Gastrocnemius medialis (tissue), 4 donors: ENCODE measurements around the gene MACROD2.

Experiments
- POLR2A ChIP-seq, 2 donors: fragments of 450-650 bp; IDR thresholded peaks; one replicate each; pipeline ENCODE4 v1.6.1; 2017; ENCODE audit warnings: antibody characterized with exemption in 2 of 2, mild to moderate bottlenecking in 2 of 2, moderate library complexity in 2 of 2
- TF ChIP-seq, protein P1 (sequence below), 5 experiments: fragments of 450-650 bp in 3 of 5; fragments of 200-600 bp in 2 of 5; sonication (generic) in 2 of 5; IDR thresholded peaks in 4 of 5; conservative IDR thresholded peaks in 1 of 5; 1 replicate in 4 of 5; 2 replicates in 1 of 5; pipeline ENCODE4 v1.5.1; 2016 to 2019; ENCODE audit warnings: antibody characterized with exemption in 5 of 5, mild to moderate bottlenecking in 3 of 5, moderate library complexity in 3 of 5

DNA sequence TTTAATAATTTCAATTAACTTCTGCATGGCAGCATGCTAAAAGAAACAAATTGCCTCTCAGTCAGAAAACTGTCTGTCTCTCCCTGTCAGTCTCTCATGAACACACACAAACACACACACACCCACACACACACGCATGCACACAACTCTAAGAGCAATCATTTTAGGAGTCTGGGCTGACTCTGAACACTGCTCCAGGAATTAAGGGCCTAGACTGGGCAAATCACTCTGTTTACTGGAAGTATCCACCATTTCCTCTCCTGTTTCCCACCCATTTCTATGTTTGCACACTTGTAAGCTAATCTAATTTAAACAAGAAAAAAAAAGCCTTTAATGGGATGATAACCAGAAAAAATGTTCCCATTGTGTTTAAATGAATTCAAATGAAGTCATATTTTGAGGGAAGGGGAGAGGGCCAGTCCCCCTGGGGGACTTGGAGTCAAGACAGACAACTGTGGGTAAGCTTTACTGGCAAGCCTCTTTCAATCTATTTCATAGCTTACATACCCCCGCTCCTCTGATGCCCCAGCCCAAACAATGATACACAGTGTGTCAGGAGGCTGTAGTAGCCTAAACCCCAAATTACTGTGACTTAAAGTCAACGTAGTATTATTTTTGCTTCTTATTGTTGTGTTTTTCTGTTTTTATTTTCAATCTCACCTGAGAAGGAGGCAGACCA is 789.9 kb downstream of the MACROD2 start:
- TF ChIP-seq POLR2A (IDR thresholded peaks at IDR 0.05), result no peak
- TF ChIP-seq, protein P1, sequence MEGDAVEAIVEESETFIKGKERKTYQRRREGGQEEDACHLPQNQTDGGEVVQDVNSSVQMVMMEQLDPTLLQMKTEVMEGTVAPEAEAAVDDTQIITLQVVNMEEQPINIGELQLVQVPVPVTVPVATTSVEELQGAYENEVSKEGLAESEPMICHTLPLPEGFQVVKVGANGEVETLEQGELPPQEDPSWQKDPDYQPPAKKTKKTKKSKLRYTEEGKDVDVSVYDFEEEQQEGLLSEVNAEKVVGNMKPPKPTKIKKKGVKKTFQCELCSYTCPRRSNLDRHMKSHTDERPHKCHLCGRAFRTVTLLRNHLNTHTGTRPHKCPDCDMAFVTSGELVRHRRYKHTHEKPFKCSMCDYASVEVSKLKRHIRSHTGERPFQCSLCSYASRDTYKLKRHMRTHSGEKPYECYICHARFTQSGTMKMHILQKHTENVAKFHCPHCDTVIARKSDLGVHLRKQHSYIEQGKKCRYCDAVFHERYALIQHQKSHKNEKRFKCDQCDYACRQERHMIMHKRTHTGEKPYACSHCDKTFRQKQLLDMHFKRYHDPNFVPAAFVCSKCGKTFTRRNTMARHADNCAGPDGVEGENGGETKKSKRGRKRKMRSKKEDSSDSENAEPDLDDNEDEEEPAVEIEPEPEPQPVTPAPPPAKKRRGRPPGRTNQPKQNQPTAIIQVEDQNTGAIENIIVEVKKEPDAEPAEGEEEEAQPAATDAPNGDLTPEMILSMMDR (IDR thresholded peaks at IDR 0.05 in 4 of 5, conservative IDR thresholded peaks at IDR 0.05 in 1 of 5), result no peak
